Midbrain (tissue), 1 donor: Measurements from ENCODE around the gene FBXW5.

Source experiments
- DNase-seq: peaks from one replicate; lab custom pipeline; 2025; lab: John Stamatoyannopoulos, UW

Gene FBXW5, protein sequence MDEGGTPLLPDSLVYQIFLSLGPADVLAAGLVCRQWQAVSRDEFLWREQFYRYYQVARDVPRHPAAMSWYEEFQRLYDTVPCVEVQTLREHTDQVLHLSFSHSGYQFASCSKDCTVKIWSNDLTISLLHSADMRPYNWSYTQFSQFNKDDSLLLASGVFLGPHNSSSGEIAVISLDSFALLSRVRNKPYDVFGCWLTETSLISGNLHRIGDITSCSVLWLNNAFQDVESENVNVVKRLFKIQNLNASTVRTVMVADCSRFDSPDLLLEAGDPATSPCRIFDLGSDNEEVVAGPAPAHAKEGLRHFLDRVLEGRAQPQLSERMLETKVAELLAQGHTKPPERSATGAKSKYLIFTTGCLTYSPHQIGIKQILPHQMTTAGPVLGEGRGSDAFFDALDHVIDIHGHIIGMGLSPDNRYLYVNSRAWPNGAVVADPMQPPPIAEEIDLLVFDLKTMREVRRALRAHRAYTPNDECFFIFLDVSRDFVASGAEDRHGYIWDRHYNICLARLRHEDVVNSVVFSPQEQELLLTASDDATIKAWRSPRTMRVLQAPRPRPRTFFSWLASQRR

GRCh38 chr9:136944519-136945332, at the start of gene FBXW5, which contains the start of gene C8G:
TSS of gene FBXW5 (minus strand) at chr9:136944738. CDS start at chr9:136944083, 655 bp downstream.
TSS of gene C8G (plus strand) at chr9:136945243. CDS start at chr9:136945321, 78 bp downstream.
- peak; percentile 95 for DNase-seq

- DNase-seq, result no peak
These were observed 48.4 kb upstream of the FBXW5 start for GRCh38 chr9:136992819-136993369.

GRCh38 chr9:136991993-136992818, 47.7 kb upstream of the FBXW5 start, which contains the start of gene PAXX:
TSS of gene PAXX (plus strand) at chr9:136992422. CDS start at chr9:136992444, 22 bp downstream.
- DNase-seq, result peak; percentile 90

- no peak for DNase-seq
These were observed 45.8 kb upstream of the FBXW5 start for GRCh38 chr9:136990242-136990911.

GRCh38 chr9:136988872-136989271, 44.3 kb upstream of the FBXW5 start:
- DNase-seq, result no peak

DNA sequence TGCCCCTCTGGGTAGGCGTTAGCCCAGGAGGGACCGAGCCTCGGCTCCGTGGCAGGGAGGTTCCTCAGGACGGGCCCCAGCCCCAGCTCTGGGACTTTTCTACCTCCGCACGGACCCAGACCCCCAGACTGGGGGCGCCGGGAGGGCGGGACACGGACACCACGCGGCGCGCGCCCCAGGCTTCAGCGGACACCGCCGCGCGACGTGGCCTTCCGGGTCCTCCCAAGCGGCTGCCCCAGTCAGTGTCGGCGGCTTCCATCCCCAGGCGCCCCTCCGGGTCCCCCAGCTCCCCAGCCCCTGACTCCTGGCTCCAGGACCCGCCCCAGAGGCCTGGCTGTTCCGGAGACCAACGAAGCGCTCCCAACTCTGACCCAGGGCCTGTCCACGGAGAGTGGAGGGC, 41.3 kb upstream of the FBXW5 start:
- DNase-seq, result no peak

DNA sequence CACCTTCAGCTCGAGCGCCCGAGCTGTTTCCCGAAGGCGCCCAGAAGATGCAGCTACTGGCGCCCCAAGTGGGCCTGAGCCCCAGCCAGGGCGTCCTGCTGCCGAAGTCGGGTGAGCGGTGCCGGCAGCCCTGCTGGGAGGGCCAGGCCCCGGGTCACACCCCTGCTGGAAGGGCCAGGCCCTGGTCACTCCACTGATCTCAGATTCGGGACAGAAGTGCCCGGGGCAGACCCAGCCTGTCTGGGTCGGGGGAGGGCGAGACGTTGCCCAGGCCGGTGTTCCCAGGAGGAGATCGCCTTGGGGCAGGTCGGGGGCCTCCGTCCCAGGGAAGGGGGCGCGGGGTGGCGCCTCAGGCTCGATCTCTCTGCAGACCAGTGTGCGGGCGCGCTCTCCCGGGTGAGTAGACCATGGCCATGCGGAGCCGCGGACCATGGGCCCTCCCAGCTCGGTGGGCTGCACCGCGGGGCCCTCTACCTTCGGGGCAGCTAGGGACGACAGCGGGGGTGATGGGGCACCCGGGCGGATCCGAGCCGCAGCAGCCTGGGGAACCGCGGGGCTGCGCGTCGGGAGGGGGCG, 40.6 kb upstream of the FBXW5 start:
- DNase-seq, result no peak

DNA sequence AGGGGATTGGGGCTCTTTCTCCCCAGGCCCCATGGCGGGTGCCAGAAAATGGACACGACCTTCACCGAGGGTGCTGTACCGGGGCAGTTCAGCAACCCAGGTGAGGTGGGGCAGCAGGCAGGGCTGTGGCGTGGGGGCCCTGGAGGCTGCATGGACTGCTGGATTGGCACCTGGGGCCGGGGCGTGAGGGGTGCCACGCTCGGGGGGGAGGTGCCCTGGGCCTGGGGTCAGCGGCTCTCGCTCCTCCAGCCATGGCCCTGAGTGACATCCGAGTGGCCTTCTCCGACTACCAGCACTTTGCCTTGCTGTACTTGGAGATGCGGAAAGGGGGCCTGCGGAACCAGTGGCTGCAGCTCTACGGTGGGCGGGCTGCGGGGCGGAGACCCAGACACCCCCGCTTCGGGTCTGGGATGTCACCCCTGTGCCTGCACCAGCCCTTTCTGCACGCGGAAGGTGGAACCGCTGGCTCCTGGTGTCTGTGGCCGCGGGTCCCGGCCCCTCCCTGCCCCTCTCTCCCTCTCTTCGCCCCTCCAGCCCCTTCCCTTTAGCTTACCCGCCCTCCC, 40.0 kb upstream of the FBXW5 start:
- no peak for DNase-seq

- no peak for DNase-seq
These were observed 39.2 kb upstream of the FBXW5 start for GRCh38 chr9:136983656-136984314.

GRCh38 chr9:136983167-136983566, 38.6 kb upstream of the FBXW5 start:
- DNase-seq, result no peak

DNA sequence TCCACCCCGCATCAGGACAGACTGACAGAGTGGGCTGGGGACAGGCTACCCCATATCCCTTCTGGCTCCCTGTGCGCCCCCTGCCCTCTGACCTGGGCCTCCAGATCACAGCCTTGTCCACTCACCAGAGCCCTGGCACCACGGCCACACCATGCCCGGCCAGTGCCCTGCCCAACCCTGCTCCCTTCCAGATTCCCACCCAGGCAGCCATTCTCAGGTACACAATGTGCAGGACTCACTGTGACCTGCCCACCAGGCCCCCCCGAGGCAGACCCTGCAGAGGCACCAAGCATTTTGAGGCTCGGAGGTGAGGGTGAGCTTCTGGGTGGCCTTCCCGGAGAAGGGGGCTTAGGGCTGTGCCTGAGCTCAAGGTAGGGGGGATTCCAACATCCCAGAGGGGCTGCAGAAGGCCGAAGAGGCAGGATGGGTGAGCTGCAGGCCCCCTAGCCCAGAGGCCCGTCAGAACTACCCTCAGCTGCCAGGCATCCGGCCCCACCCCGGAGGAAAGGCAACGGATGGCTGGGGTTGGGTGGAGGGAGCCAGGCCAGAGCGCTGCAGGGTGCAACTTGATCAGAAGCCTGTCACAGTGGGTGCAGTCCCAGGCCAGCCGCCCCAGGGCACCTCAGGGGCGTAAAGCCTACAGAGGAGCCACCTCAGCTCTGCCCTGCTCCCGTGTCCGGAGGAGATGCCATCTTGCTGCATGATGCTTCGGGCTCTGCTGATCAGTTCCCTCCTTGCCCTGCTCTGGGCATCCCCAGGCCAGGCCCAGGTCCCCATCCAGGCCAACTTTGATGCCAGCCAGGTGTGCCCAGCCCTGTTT, 37.9 kb upstream of the FBXW5 start, which contains the start of gene LCNL1:
LCNL1 (plus strand) TSS at position 762 of the 820 bp plus-strand sequence. CDS start 594 bp downstream, outside the sequence.
- peak; percentile 64 for DNase-seq

- DNase-seq, result peak; percentile 69
These were observed 37.2 kb upstream of the FBXW5 start for GRCh38 chr9:136981588-136982231.

- no peak for DNase-seq
These were observed 36.3 kb upstream of the FBXW5 start for GRCh38 chr9:136980669-136981478.

DNA sequence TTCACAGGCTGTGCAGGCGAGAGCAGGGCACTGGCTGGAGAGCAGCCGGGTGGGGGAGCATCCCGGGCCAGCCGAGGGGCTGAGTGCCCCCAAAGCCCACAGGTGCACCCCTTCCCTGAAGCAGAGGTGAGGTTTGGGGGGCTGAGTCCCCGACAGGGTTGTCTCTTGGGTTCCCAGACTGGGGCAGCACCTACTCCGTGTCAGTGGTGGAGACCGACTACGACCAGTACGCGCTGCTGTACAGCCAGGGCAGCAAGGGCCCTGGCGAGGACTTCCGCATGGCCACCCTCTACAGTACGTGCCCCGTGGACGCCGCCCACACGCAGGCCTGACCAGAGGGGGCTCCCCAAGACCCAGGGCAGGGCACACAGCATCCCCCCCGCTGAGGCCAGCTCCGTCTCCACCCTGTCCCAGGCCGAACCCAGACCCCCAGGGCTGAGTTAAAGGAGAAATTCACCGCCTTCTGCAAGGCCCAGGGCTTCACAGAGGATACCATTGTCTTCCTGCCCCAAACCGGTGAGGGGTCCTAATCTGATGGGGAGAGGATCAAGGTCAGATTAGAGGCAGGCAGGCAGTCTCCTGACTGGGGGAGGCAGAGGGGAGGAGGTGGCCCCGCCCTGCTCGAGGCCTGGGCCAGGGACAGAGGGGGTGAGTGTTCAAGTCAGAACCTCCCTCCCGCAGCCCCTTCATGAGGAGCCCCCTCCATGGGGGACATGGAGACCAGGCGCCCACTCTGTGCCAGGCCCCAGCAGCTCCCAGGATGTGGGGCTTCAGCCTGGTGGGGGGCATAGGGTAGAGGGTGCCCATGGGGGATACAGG, 35.4 kb upstream of the FBXW5 start:
- DNase-seq, result no peak

GRCh38 chr9:136978865-136979544, 34.5 kb upstream of the FBXW5 start:
- no peak for DNase-seq
